Ovary (tissue), 9 donors: Measurements from ENCODE around the gene ATM. TPM values are rescaled to one million over a fixed set of nuclear protein-coding genes. Genes with fewer than 3 reads are reported as not detected.

Experiments
- DNase-seq, 5 donors: peaks; one replicate each; pipeline ENCODE4 v3.0.0-alpha.2; 2019 to 2020
- H3K27ac ChIP-seq, 2 donors: fragments of 200-600 bp; one replicate each; pipeline versions ENCODE4 v1.5.1 to v1.8.0; 2019 to 2022
- H3K27me3 ChIP-seq: fragments of 200-600 bp; one replicate; pipeline ENCODE4 v1.8.0; 2022
- H3K36me3 ChIP-seq: fragments of 200-600 bp; sonication (generic); one replicate; pipeline ENCODE4 v1.5.1; 2019
- H3K4me1 ChIP-seq: one replicate; pipeline ENCODE4 v1.8.1; 2013; ENCODE audit warnings: mild to moderate bottlenecking, moderate library complexity; ENCODE audit not compliant: insufficient read depth
- H3K4me3 ChIP-seq: fragments of 200-600 bp; sonication (generic); one replicate; pipeline ENCODE4 v1.5.1; 2017
- H3K9me3 ChIP-seq, 2 donors: fragments of 200-600 bp in 1 of 2; sonication (generic) in 1 of 2; one replicate each; pipeline versions ENCODE4 v1.5.1 to v1.8.1; 2013 to 2019; ENCODE audit warnings: mild to moderate bottlenecking in 1 of 2, moderate library complexity in 1 of 2
- CTCF ChIP-seq, 3 donors: fragments of 450-650 bp in 2 of 3; fragments of 200-600 bp in 1 of 3; IDR thresholded peaks; one replicate each; pipeline versions ENCODE4 v1.5.1 to v1.8.0; 2016 to 2022; ENCODE audit warnings: antibody characterized with exemption in 3 of 3, mild to moderate bottlenecking in 1 of 3
- EP300 ChIP-seq: sonication (generic); formaldehyde crosslinking; IDR thresholded peaks from one replicate; pipeline ENCODE4 v1.6.1; 2017; ENCODE audit warnings: antibody characterized with exemption
- POLR2A ChIP-seq: fragments of 450-650 bp; IDR thresholded peaks from one replicate; pipeline ENCODE4 v1.6.1; 2017; ENCODE audit warnings: antibody characterized with exemption, mild to moderate bottlenecking, moderate library complexity
- whole genome bisulfite sequencing, 3 donors: extraction: QIAGEN DNeasy Blood & Tissue Kit in 1 of 3; methylation state at CpG; one replicate each; pipeline versions ENCODE4 v1.1.5 to v1.1.7; 2013 to 2017; 5-methylcytosine and 5-hydroxymethylcytosine counted together
- intact Hi-C, 4 donors: fragments of 100-400 bp; cut with DNase I; formaldehyde crosslinking; loops; one replicate each; pipeline versions ENCODE4 v1.11.0 to v1.15.1; 2022 to 2023
- polyA plus RNA-seq, 2 donors: library from polyadenylated mRNA; stranded (reverse); fragments of 200-250 nt in 1 of 2; fragments of 350-450 nt in 1 of 2; fragmentation: Illumina TruSeq in 1 of 2; extraction: RNeasy Lipid Tissue Mini Kit (QIAGEN cat#74804) in 1 of 2; gene quantifications; one replicate each; pipeline ENCODE4 v1.2.3, GENCODE V29; 2013 to 2014
- total RNA-seq, 7 donors: library from RNA; depleted of rRNA in 2 of 7; stranded (reverse); fragments of >200 nt in 2 of 7; fragmentation: NEBNext Ultra II Directional in 3 of 7; extraction: Animal tissue kit (Norgen Biotek cat#: 25700) in 3 of 7; gene quantifications; one replicate each; pipeline versions ENCODE4 v1.1.0 to v1.2.4, GENCODE V29; 2016 to 2023
- donor health status: DM: no; HTN: no; CAD: no; lungs with moderate emphysema.
- donor health status: DM: no; HTN: no; CAD: no.
- donor health status: Bipolar disorder and iron deficiency.
- donor health status: DM: yes; HTN: yes; CAD: no.
- donor health status: DM: no; HTN: no; CAD: no.
- donor health status: DM: yes; HTN: yes; CAD: no.

Gene ATM
- total and polyA plus RNA-seq, 9 donors = 29.2 to 104 (median 79.6) TPM

GRCh38 chr11:108224911-108225786 is 2.3 kb downstream of the ATM start:
- no peaks in the 10 kb centered on the region for H3K9me3 ChIP-seq
- WGBS, 3 donors = 91 to 92% (median 92%) methylated on average over 14 of the region's 14 CpGs
- intact Hi-C loops = loop anchor here in 2 of 4 donors (5.0 to 10.0 kb wide), 5 partner anchors 100 to 442 kb away; partner anchors contain the start of genes ACAT1 (in 2 of the 2), C11orf65 (in 1 of the 2), CUL5 (in 1 of the 2) and DDX10 (in 1 of the 2)
- no peak overlapping the region for H3K27ac ChIP-seq
- H3K36me3 ChIP-seq = no peaks in the 10 kb centered on the region
- no peaks in the 10 kb centered on the region for H3K27me3 ChIP-seq
- H3K4me3 ChIP-seq = no peak overlapping the region
- peaks cover 5% of the 10 kb centered on the region for H3K4me1 ChIP-seq
- no peak for TF ChIP-seq EP300
- DNase-seq = no peak

- no peak overlapping the region for H3K27ac ChIP-seq
- DNase-seq = no peak
- H3K9me3 ChIP-seq = no peaks in the 10 kb centered on the region
- WGBS, 3 donors = 94 to 95% (median 94%) methylated on average over 2 of the region's 2 CpGs
- H3K27me3 ChIP-seq = no peaks in the 10 kb centered on the region
- no peak for TF ChIP-seq POLR2A
- TF ChIP-seq EP300 = no peak
- TF ChIP-seq CTCF (IDR thresholded peaks at IDR 0.05) = no peak
- H3K4me1 ChIP-seq = peaks cover 3% of the 10 kb centered on the region
- H3K36me3 ChIP-seq = no peaks in the 10 kb centered on the region
- no peak overlapping the region for H3K4me3 ChIP-seq
- intact Hi-C loops = loop anchor here in 2 of 4 donors (10.0 kb wide), 2 partner anchors 101 to 239 kb away; partner anchors contain the start of genes ACAT1 (in 1 of the 2) and C11orf65 (in 1 of the 2)
Measured at GRCh38 chr11:108226036-108226435, 3.2 kb downstream of the ATM start.

- H3K4me3 ChIP-seq = no peak overlapping the region
- H3K4me1 ChIP-seq = peaks cover 2% of the 10 kb centered on the region
- no peak for TF ChIP-seq POLR2A
- no peak for TF ChIP-seq CTCF (IDR thresholded peaks at IDR 0.05)
- no peak for TF ChIP-seq EP300
- no peaks in the 10 kb centered on the region for H3K27me3 ChIP-seq
- no peaks in the 10 kb centered on the region for H3K36me3 ChIP-seq
- intact Hi-C loops = loop anchor here in 2 of 4 donors (10.0 kb wide), 2 partner anchors 103 to 237 kb away; partner anchors contain the start of genes ACAT1 (in 1 of the 2) and C11orf65 (in 1 of the 2)
- no peak for DNase-seq
- 86 to 88% (median 87%) methylated on average over 2 of the region's 2 CpGs for WGBS, 3 donors
- no peaks in the 10 kb centered on the region for H3K9me3 ChIP-seq
- H3K27ac ChIP-seq = no peak overlapping the region
Measured at GRCh38 chr11:108228251-108228650, 5.4 kb downstream of the ATM start.

GRCh38 chr11:108233277-108233945 is 10.5 kb downstream of the ATM start:
- intact Hi-C loops = no loop called here
- WGBS, 3 donors = 94 to 100% (median 95%) methylated on average over 2 of the region's 2 CpGs
- no peaks in the 10 kb centered on the region for H3K36me3 ChIP-seq

More at GRCh38 chr11:108233277-108233945, 10.5 kb downstream of the ATM start:
- no peak for DNase-seq
- Histone ChIP-seq H3K4me3 (no peak overlapping the region), H3K4me1 (no peaks in the 10 kb centered on the region), H3K9me3 (no peaks in the 10 kb centered on the region), H3K27ac (no peak overlapping the region), H3K27me3 (no peaks in the 10 kb centered on the region)
- no peak for TF ChIP-seq EP300
- TF ChIP-seq CTCF (IDR thresholded peaks at IDR 0.05) = no peak
- TF ChIP-seq POLR2A = no peak
